ENCODE measurements around the gene RXRA. TPM values are rescaled to one million over a fixed set of nuclear protein-coding genes. Genes with fewer than 3 reads are reported as not detected.

Gene RXRA
- polyA plus RNA-seq (ENCODE audit: insufficient read length), result 37.2 TPM
- long read RNA-seq, donor 1, transcript RXRA-202 (10 exons, 1,846 nt), result major isoform, 5 of 25 reads
- long read RNA-seq, donor 1, partial matches to known transcripts, result 20 of 25 reads
- long read RNA-seq, donor 1, other reads (novel, unspliced or antisense), result 0 of 25 reads
- long read RNA-seq, donor 2, transcript RXRA-202 (10 exons, 1,846 nt), result major isoform, 6 of 16 reads
- long read RNA-seq, donor 2, partial matches to known transcripts, result 10 of 16 reads
- long read RNA-seq, donor 2, other reads (novel, unspliced or antisense), result 0 of 16 reads
- long read RNA-seq, donor 3, partial matches to known transcripts, result 0 of 3 reads
- long read RNA-seq, donor 3, other reads (novel, unspliced or antisense), result 0 of 3 reads
- long read RNA-seq, donor 4, result 0 reads
- long read RNA-seq, donor 5, transcript RXRA-202 (10 exons, 1,846 nt), result major isoform, 9 of 9 reads
- long read RNA-seq, donor 5, partial matches to known transcripts, result 0 of 9 reads
- long read RNA-seq, donor 5, other reads (novel, unspliced or antisense), result 0 of 9 reads
- long read RNA-seq, donor 6, transcript RXRA-202 (10 exons, 1,846 nt), result major isoform, 6 of 11 reads
- long read RNA-seq, donor 6, partial matches to known transcripts, result 5 of 11 reads
- long read RNA-seq, donor 6, other reads (novel, unspliced or antisense), result 0 of 11 reads
- long read RNA-seq, donor 7, transcript RXRA-202 (10 exons, 1,846 nt), result major isoform, 6 of 27 reads
- long read RNA-seq, donor 7, partial matches to known transcripts, result 21 of 27 reads
- long read RNA-seq, donor 7, other reads (novel, unspliced or antisense), result 0 of 27 reads
- long read RNA-seq, donor 8, partial matches to known transcripts, result 0 of 1 reads
- long read RNA-seq, donor 8, other reads (novel, unspliced or antisense), result 0 of 1 reads

GRCh38 chr9:134325813-134326723 is at the start of gene RXRA:
TSS of gene RXRA (plus strand) at chr9:134326455. CDS start at chr9:134326632, 177 bp downstream.
- peak; percentile 81 for DNase-seq

GRCh38 chr9:134278286-134278685 is 48.0 kb upstream of the RXRA start:
- DNase-seq, result no peak

- DNase-seq, result no peak
These were observed 47.1 kb upstream of the RXRA start for GRCh38 chr9:134278974-134279640.

- no peak for DNase-seq
These were observed 44.1 kb upstream of the RXRA start for GRCh38 chr9:134282138-134282650.

- no peak for DNase-seq
These were observed 43.1 kb upstream of the RXRA start for GRCh38 chr9:134283111-134283515.

GRCh38 chr9:134283692-134284265 is 42.5 kb upstream of the RXRA start:
- no peak for DNase-seq

GRCh38 chr9:134284273-134284672 is 42.0 kb upstream of the RXRA start:
- DNase-seq, result no peak

- no peak for DNase-seq
These were observed 41.5 kb upstream of the RXRA start for GRCh38 chr9:134284741-134285140.

- DNase-seq, result no peak
These were observed 40.9 kb upstream of the RXRA start for GRCh38 chr9:134285215-134285845.

- DNase-seq, result no peak
These were observed 39.6 kb upstream of the RXRA start for GRCh38 chr9:134286471-134287245.

GRCh38 chr9:134287591-134288491 is 38.4 kb upstream of the RXRA start:
- DNase-seq, result no peak

- no peak for DNase-seq
These were observed 37.5 kb upstream of the RXRA start for GRCh38 chr9:134288746-134289145.

GRCh38 chr9:134289241-134289875 is 36.9 kb upstream of the RXRA start:
- no peak for DNase-seq

- DNase-seq, result no peak
These were observed 35.4 kb upstream of the RXRA start for GRCh38 chr9:134290603-134291451.

GRCh38 chr9:134291452-134291881 is 34.8 kb upstream of the RXRA start:
- no peak for DNase-seq

GRCh38 chr9:134291961-134292871 is 34.0 kb upstream of the RXRA start:
- no peak for DNase-seq
